Hepatocyte (in vitro differentiated cells): ENCODE results near the gene VSIR. TPM values are rescaled to one million over a fixed set of nuclear protein-coding genes. Genes with fewer than 3 reads are reported as not detected.
A peak's percentile ranks its signal among the peaks of the same experiment; 100 is the strongest.

Experiments
- DNase-seq: peaks from one replicate; pipeline ENCODE4 v3.0.0-alpha.2; 2016; ENCODE audit warnings: low spot score
- H2AFZ ChIP-seq: fragments of 200-600 bp; sonication (generic); 2 replicates; pipeline ENCODE4 v1.6.0; 2016; ENCODE audit warnings: antibody characterized with exemption, mild to moderate bottlenecking
- H3K27ac ChIP-seq: fragments of 200-600 bp; sonication (generic); 2 replicates; pipeline ENCODE4 v1.5.1; 2016; ENCODE audit warnings: mild to moderate bottlenecking
- H3K27me3 ChIP-seq: fragments of 200-600 bp; sonication (generic); 2 replicates; pipeline ENCODE4 v1.6.1; 2016
- H3K36me3 ChIP-seq: fragments of 200-600 bp; sonication (generic); replicated peaks from 2 replicates; pipeline ENCODE4 v1.5.1; 2016; ENCODE audit warnings: low read depth; ENCODE audit not compliant: insufficient read depth
- H3K4me1 ChIP-seq: fragments of 200-600 bp; sonication (generic); 2 replicates; pipeline ENCODE4 v1.5.1; 2016; ENCODE audit warnings: mild to moderate bottlenecking, moderate library complexity; ENCODE audit not compliant: insufficient read depth
- H3K4me2 ChIP-seq: fragments of 200-600 bp; sonication (generic); 2 replicates; pipeline ENCODE4 v1.6.0; 2016
- H3K4me3 ChIP-seq: fragments of 200-600 bp; sonication (generic); 2 replicates; pipeline ENCODE4 v1.5.1; 2016; ENCODE audit warnings: mild to moderate bottlenecking
- H3K79me2 ChIP-seq: fragments of 200-600 bp; sonication (generic); 2 replicates; pipeline ENCODE4 v1.6.0; 2017; ENCODE audit warnings: mild to moderate bottlenecking
- H3K9me2 ChIP-seq: fragments of 200-600 bp; sonication (generic); replicated peaks from 2 replicates; pipeline ENCODE4 v1.6.0; 2017; ENCODE audit warnings: mild to moderate bottlenecking; ENCODE audit not compliant: insufficient read depth
- H3K9me3 ChIP-seq: fragments of 200-600 bp; sonication (generic); 2 replicates; pipeline ENCODE4 v1.5.1; 2016; ENCODE audit warnings: low read depth, mild to moderate bottlenecking
- H4K20me1 ChIP-seq: fragments of 200-600 bp; sonication (generic); 2 replicates; pipeline ENCODE4 v1.6.0; 2016; ENCODE audit warnings: mild to moderate bottlenecking; ENCODE audit not compliant: insufficient read depth, poor library complexity, severe bottlenecking
- EZH2 ChIP-seq: fragments of 200-600 bp; sonication (generic); IDR thresholded peaks from 2 replicates; pipeline ENCODE4 v1.6.1; 2016; ENCODE audit warnings: antibody characterized with exemption, mild to moderate bottlenecking, borderline replicate concordance
- EZH2phosphoT487 ChIP-seq: fragments of 200-600 bp; sonication (generic); IDR thresholded peaks from one replicate; pipeline ENCODE4 v1.6.1; 2018; ENCODE audit warnings: antibody characterized with exemption, mild to moderate bottlenecking, low read depth, moderate library complexity; ENCODE audit not compliant: unreplicated experiment, severe bottlenecking
- WGBS: methylation state at CpG from one replicate; pipeline ENCODE4 v1.1.6; 2016; ENCODE audit warnings: low lambda C conversion rate; ENCODE audit errors: missing lambda C conversion rate; 5-methylcytosine and 5-hydroxymethylcytosine counted together
- polyA plus RNA-seq: library from polyadenylated mRNA; unstranded; fragments of >200 nt; fragmentation: Nextera tagmentation; extraction: Ambion mirVana; gene quantifications from 2 replicates; pipeline ENCODE4 v1.2.1, GENCODE V29; 2016
- total RNA-seq: library from RNA; depleted of rRNA; stranded (reverse); fragments of >200 nt; gene quantifications from 2 replicates; pipeline ENCODE4 v1.2.3, GENCODE V29; 2014
- TF ChIP-seq, protein P1 (sequence below): fragments of 200-600 bp; sonication (generic); IDR thresholded peaks from 2 replicates; pipeline ENCODE4 v1.5.1; 2016; ENCODE audit warnings: antibody characterized with exemption, mild to moderate bottlenecking; ENCODE audit not compliant: poor library complexity

Gene VSIR
- total and polyA plus RNA-seq, 2 experiments from 2014 or later = 13.6 to 45.5 TPM

DNA sequence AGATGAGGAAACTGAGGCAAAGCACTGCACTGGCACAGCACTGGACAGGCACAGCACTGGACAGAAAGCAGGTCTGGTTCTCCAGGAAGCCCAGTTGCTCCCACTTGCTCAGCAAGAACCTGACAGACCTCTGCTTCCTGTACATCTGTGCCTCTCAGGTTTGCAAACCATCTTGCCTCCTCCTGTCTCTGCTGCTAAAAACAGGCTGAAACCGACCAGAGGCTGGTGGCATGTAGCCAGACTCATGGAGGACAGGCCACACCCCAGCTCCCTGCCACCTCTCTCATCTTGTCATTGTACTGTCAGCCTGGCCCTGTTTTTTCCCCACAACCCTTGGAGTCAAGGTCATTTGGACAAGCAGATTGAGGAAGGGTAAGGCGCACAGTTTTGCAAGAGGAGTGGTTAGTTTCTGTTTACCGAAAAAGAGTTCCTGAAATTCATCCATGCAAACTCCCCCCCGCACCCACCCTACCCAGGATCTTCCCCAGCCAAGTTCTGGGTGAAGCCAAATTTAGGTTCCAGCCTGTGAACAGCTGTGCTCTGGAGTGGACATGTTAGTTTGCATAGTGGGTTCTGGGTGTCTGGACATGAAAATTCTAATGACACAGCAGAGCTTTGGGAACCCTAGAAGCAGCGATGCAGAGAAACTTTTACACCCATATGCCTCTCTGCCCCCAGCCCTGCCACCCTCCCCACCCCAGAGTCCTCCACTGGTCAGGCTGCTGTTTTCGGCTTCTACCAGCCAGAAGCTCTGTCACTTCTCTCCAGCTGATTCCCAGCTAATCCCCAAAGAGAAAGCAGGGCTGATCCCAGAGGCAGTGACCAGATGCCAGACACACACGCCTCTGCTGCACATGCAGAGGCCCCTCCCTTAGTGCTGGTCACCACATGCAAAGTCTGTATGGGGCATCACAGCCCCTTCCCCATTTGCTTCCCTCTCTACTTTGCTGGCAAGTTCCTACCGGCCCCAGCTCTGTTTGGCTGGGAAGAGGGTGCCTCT lies 45.3 kb downstream of the VSIR start:
- H4K20me1 ChIP-seq = no peaks in the 10 kb centered on the region
- no peak overlapping the region for H3K4me3 ChIP-seq
- WGBS = 70% methylated on average over 8 of the region's 8 CpGs
- no peak overlapping the region for H2AFZ ChIP-seq
- no peak for TF ChIP-seq EZH2
- TF ChIP-seq, protein P1, sequence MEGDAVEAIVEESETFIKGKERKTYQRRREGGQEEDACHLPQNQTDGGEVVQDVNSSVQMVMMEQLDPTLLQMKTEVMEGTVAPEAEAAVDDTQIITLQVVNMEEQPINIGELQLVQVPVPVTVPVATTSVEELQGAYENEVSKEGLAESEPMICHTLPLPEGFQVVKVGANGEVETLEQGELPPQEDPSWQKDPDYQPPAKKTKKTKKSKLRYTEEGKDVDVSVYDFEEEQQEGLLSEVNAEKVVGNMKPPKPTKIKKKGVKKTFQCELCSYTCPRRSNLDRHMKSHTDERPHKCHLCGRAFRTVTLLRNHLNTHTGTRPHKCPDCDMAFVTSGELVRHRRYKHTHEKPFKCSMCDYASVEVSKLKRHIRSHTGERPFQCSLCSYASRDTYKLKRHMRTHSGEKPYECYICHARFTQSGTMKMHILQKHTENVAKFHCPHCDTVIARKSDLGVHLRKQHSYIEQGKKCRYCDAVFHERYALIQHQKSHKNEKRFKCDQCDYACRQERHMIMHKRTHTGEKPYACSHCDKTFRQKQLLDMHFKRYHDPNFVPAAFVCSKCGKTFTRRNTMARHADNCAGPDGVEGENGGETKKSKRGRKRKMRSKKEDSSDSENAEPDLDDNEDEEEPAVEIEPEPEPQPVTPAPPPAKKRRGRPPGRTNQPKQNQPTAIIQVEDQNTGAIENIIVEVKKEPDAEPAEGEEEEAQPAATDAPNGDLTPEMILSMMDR = no peak
- TF ChIP-seq EZH2phosphoT487 = no peak
- H3K9me2 ChIP-seq = no peaks in the 10 kb centered on the region
- DNase-seq = peak; percentile 50
- no peaks in the 10 kb centered on the region for H3K36me3 ChIP-seq
- no peak overlapping the region for H3K27ac ChIP-seq
- peaks cover 17% of the 10 kb centered on the region for H3K4me1 ChIP-seq
- H3K9me3 ChIP-seq = no peaks in the 10 kb centered on the region
- H3K4me2 ChIP-seq = no peak overlapping the region
- H3K27me3 ChIP-seq = no peaks in the 10 kb centered on the region
- H3K79me2 ChIP-seq = no peaks in the 10 kb centered on the region

DNA sequence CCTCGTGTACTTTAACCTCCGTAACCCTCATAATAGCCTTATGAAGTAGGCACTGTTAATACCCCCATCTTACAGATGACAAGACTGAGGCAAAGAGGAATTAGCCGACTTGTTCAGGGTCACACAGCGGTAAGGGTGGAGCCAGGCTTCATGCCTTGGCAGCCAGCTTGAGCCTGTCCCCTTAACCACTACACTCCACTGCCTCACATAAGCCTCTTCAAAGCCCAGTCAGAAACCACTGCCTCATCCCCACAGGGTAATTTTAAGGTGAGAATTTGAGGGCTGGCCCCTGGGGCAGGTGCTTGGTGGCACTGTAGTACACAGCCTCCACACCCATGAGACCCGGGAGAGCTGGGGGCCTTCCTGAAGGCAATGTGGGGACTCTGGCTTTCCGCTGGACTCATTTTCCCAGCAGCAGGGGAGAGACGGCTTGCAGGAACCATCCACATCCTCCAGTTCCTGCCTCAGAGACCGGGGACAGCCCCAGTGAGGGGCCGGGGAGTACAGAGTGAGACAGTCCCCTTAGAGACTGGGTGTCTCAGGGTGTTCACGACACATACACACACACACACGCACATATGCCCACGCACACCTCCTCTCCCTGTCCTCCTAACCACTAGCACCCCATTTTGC lies 46.1 kb downstream of the VSIR start:
- Histone ChIP-seq H3K4me2 (no peak overlapping the region), H3K9me3 (no peaks in the 10 kb centered on the region), H3K79me2 (no peaks in the 10 kb centered on the region), H4K20me1 (no peaks in the 10 kb centered on the region), H3K27me3 (no peaks in the 10 kb centered on the region), H2AFZ (no peak overlapping the region), H3K4me1 (peaks cover 17% of the 10 kb centered on the region), H3K9me2 (no peaks in the 10 kb centered on the region), H3K4me3 (no peak overlapping the region), H3K27ac (no peak overlapping the region), H3K36me3 (no peaks in the 10 kb centered on the region)
- 90% methylated on average over 12 of the region's 12 CpGs for WGBS
- DNase-seq = no peak
- TF ChIP-seq, protein P1 = no peak
- TF ChIP-seq EZH2 (no peak), EZH2phosphoT487 (no peak)

DNA sequence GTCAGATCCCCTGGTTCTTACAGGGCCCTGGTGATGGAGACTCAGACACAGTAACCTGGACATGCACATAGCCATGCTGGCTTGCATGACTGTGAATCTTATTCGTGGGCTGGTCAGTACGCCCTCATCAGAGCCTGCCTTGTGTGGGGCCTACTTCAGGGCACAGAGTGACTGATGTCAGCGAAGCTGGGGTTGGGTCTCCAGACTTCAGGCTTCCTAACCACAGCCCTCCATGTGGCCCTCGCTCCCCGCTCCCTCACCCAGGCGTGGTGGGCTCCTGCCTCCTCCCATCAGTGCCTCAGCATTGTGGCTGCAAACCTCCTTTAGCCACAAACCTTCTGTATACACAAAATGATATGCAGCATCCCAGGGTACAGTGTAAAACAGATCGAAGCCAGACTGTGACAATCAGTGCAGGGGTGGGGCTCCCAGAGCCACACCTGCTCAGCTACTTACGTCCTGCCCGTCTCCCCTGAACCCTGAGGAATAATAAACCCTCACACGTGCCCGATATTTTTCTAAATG lies 46.7 kb downstream of the VSIR start:
- Histone ChIP-seq H3K27me3 (no peaks in the 10 kb centered on the region), H2AFZ (no peak overlapping the region), H3K9me2 (no peaks in the 10 kb centered on the region), H3K4me1 (peaks cover 17% of the 10 kb centered on the region), H3K4me3 (no peak overlapping the region), H3K36me3 (no peaks in the 10 kb centered on the region), H4K20me1 (no peaks in the 10 kb centered on the region), H3K9me3 (no peaks in the 10 kb centered on the region), H3K4me2 (no peak overlapping the region), H3K79me2 (no peaks in the 10 kb centered on the region), H3K27ac (no peak overlapping the region)
- no peak for DNase-seq
- WGBS = 85% methylated on average over 10 of the region's 11 CpGs
- TF ChIP-seq, protein P1 = no peak
- no peak for TF ChIP-seq EZH2
